Stimulated activated naive CD8-positive, alpha-beta T cell treated with anti-CD3 and anti-CD28 coated beads, Interleukin-15, amount 100 ng/mL, for 72 hours (primary cell): ENCODE results near the gene ABCG5.

Experiments
- ATAC-seq: fragments of 150-1000 bp; cut with Tn5 transposase; 2 replicates; pipeline ENCODE4 v1.10.0; 2021; ENCODE audit warnings: mild to moderate bottlenecking, moderate library complexity
- DNase-seq, 2 donors: peaks; one replicate each; pipeline ENCODE4 v3.0.0; 2021 to 2022
- H3K27ac Mint-ChIP-seq, 2 donors: one replicate each; pipeline ENCODE4 v1.8.0; 2022; ENCODE audit warnings: mild to moderate bottlenecking in 2 of 2, mixed read lengths in 2 of 2, moderate library complexity in 2 of 2
- H3K27me3 Mint-ChIP-seq: one replicate; pipeline ENCODE4 v1.8.0; 2022; ENCODE audit warnings: mixed read lengths
- H3K4me1 Mint-ChIP-seq: one replicate; pipeline ENCODE4 v1.8.0; 2022; ENCODE audit warnings: mild to moderate bottlenecking, mixed read lengths
- H3K4me3 Mint-ChIP-seq, 2 donors: one replicate each; pipeline ENCODE4 v1.8.0; 2022; ENCODE audit warnings: mild to moderate bottlenecking in 2 of 2, mixed read lengths in 2 of 2, moderate library complexity in 1 of 2
- H3K9me3 Mint-ChIP-seq, 2 donors: one replicate each; pipeline ENCODE4 v1.8.0; 2022; ENCODE audit warnings: mixed read lengths in 2 of 2

ABCG5 gene

DNA sequence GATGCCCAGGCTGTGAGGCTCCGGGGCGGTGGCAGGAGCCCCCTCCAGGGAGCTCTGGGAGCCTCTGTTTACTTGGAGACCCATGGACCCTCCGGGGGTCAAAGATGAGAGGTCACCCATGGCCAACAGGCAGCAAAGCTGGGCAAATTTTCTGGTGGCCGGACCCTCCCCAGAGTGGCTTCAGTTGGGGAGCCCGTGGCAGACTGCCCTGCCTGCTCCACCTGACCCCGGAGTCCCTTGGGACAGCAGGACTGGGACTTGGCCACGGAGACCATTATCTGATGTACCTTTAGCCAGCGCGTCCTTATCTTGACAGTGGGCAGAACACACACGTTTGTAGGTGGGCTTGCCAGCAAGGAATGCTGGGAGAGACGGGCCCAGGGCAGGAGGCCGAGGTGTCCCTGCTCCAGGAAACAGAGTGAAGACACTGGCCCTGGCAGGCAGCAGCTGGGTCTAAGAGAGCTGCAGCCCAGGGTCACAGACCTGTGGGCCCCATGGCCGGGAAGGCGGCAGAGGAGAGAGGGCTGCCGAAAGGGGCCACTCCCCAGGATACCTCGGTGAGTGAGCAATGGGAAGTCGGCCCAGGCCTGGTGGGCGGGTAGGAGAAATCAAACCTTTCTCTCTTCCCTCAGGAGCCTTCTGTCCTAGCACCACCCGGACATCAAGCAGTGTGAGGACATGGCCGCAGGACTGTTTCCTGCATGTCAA lies at the start of gene ABCG5, which contains the start of gene ABCG8:
Gene ABCG5 (minus strand): TSS at position 280 of the 708 bp plus-strand sequence. CDS start 160 bp downstream, at position 120.
Gene ABCG8 (plus strand): TSS at position 412 of the 708 bp plus-strand sequence. CDS start 83 bp downstream, at position 495.
- Mint-ChIP-seq H3K27ac (peak within 1 kb of the TSS in 1 of 2 donors; percentile 45), H3K4me1 (no peaks in the 10 kb centered on the region), H3K4me3 (no peak within 1 kb of the TSS), H3K27me3 (peaks cover 7% of the 10 kb centered on the region), H3K9me3 (no peaks in the 10 kb centered on the region)
- ATAC-seq (peak; percentile 26), DNase-seq (no peak)

- no peaks in the 10 kb centered on the region for H3K9me3 Mint-ChIP-seq
- H3K4me3 Mint-ChIP-seq = no peak overlapping the region
- no peaks in the 10 kb centered on the region for H3K27me3 Mint-ChIP-seq
- no peak overlapping the region for H3K27ac Mint-ChIP-seq
- ATAC-seq (no peak), DNase-seq (no peak)
- no peaks in the 10 kb centered on the region for H3K4me1 Mint-ChIP-seq
Measured at GRCh38 chr2:43887176-43887575, 48.5 kb upstream of the ABCG5 start.

DNA sequence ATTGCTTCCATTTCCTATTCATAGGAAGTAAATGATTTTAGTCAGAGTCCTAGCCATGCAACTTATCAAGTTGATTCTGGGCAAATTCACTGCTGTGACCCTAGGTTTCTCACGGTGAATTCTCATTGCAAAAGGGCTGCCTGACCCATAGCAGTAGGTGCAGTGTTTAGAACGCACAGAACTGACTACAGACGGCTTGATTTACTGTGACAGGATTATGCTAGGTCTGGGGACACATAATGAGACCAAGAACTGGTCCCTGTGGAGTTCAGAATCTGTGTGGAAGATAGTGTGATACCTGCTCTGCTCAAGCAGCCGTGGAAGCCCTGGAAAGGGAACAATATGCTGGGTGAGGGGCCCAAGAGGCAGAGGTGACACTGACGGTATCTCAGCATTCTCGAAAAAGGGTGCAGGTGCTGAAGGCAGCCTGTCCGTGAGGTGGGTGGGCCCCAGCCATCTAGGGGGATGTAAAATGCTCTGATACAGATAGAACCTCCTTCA lies 46.5 kb upstream of the ABCG5 start:
- ATAC-seq = no peak
- no peak overlapping the region for H3K4me3 Mint-ChIP-seq
- H3K9me3 Mint-ChIP-seq = no peaks in the 10 kb centered on the region
- no peaks in the 10 kb centered on the region for H3K4me1 Mint-ChIP-seq
- no peak for DNase-seq
- no peaks in the 10 kb centered on the region for H3K27me3 Mint-ChIP-seq
- peak overlapping the region in 1 of 2 donors; percentile 80 for H3K27ac Mint-ChIP-seq

DNA sequence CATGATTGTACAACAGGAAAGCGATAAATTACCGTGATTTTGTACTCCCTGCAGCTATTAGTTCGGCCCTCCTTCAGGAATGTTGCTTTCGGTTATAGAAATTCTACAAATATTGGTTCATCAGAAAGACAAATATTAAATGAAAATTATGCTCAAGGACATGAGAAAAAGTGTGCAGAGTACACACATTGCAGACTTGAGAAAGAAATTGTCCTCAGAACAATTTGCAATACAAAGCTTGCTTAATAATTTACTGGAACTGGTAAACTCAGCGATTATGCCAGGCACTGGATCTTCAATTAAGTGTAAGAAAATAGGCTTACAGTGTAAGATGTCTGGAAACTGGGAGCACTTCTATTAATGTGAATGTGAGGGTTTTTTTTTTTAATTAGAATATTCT lies 46.0 kb upstream of the ABCG5 start:
- Mint-ChIP-seq H3K27ac (no peak overlapping the region), H3K4me3 (no peak overlapping the region), H3K27me3 (no peaks in the 10 kb centered on the region), H3K4me1 (no peaks in the 10 kb centered on the region), H3K9me3 (no peaks in the 10 kb centered on the region)
- DNase-seq (no peak), ATAC-seq (no peak)

DNA sequence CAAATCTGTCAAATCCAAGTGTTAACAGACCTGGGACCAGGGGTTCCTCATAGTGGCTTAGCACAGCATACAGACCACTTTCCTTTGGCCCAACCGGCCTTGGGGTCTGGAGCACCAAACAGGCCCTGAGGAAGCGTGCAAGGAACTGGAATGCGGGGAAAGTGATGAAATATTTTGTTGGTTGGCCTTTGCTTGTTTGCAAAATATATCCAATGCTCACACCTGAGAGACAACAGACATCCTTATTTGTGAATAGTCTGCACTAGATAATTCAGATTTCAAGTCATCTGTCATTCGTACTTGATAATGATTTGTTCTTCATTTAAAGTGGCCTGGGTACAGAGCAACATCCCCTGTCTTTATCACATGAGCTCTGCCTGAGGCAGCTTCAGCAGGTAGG lies 43.7 kb upstream of the ABCG5 start:
- DNase-seq = no peak
- H3K4me3 Mint-ChIP-seq = no peak overlapping the region
- no peaks in the 10 kb centered on the region for H3K9me3 Mint-ChIP-seq
- ATAC-seq = no peak
- H3K27ac Mint-ChIP-seq = no peak overlapping the region
- H3K27me3 Mint-ChIP-seq = no peaks in the 10 kb centered on the region
- H3K4me1 Mint-ChIP-seq = peaks cover 8% of the 10 kb centered on the region

DNA sequence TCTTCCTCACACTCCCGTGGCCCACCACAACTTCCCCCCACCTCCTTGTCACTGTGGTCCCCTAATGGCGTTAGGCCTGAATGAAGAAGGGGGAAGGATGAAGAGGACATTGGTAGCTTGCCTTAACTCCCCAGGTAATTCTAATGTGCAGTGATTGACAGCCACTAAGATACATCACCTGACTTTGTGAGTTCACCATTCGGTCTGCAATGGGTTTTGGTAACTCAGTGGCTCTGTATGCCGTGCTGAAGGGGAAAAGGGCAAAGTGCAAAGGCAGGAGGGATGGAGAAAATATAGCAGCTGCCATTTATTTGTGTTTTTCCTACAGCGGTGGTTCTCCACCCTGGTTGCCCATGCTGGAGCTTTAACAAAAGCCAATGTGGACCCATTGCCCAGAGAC lies 42.3 kb upstream of the ABCG5 start:
- Mint-ChIP-seq H3K4me1 (peaks cover 8% of the 10 kb centered on the region), H3K27me3 (peaks cover 11% of the 10 kb centered on the region), H3K27ac (peak overlapping the region in 1 of 2 donors; percentile 8), H3K9me3 (no peaks in the 10 kb centered on the region), H3K4me3 (no peak overlapping the region)
- no peak for DNase-seq
- no peak for ATAC-seq

- no peak for DNase-seq
- peaks cover 8% of the 10 kb centered on the region for H3K4me1 Mint-ChIP-seq
- no peak for ATAC-seq
- no peak overlapping the region for H3K27ac Mint-ChIP-seq
- peaks cover 13% of the 10 kb centered on the region for H3K27me3 Mint-ChIP-seq
- H3K4me3 Mint-ChIP-seq = no peak overlapping the region
- no peaks in the 10 kb centered on the region for H3K9me3 Mint-ChIP-seq
Measured at GRCh38 chr2:43880471-43880870, 41.8 kb upstream of the ABCG5 start.

DNA sequence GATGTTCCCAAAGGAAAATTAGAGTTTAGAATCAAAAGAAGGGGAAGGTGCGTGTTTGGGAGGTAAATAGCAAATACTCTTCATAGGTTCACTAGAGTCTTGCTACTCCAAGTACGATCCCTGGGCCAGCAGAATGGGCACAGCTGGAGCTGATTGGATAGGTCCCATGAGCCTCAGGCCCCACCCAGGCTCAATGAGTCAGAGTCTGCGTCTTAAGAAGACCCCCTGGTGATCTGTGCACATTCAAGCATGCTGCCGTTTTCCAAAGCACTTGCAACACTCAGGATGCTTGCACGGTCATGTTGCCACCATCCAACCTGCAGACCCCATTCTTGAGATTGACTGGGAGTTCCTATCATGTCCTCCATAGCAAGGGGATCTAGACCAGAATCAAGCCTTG lies 40.6 kb upstream of the ABCG5 start:
- H3K9me3 Mint-ChIP-seq = no peaks in the 10 kb centered on the region
- no peak for DNase-seq
- H3K4me1 Mint-ChIP-seq = peaks cover 8% of the 10 kb centered on the region
- peaks cover 13% of the 10 kb centered on the region for H3K27me3 Mint-ChIP-seq
- peak overlapping the region in 1 of 2 donors; percentile 90 for H3K27ac Mint-ChIP-seq
- H3K4me3 Mint-ChIP-seq = no peak overlapping the region
- ATAC-seq = no peak

DNA sequence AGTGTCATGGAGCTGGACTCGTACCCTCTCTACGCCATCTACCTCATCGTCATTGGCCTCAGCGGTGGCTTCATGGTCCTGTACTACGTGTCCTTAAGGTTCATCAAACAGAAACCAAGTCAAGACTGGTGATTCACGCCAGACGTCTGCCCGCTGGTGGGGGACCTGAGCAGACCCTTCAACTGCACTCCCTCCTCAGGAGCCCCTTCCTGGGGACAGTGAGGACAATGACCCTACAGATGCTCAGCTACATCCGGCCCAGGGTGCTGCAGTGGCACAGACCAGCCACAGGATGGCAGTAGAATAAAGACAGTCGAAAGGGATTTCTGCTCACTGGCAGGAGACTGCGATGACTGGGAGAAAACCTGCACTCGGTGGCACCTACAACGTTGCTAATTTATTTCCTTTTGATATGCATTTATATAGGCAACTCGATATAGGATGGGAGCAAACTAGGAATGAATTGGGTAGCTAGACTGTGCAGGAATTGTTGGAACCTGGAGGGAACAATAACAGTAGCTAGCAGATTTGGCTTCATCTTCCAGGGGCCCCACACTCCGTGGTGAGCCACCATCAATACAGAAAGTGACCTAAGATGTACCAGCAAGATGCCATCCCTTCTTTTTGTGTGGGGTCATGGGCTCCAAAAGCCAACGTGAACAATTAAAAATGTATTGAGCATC lies 39.3 kb upstream of the ABCG5 start:
- DNase-seq (peak; percentile 69 to 71), ATAC-seq (peak; percentile 84)
- Mint-ChIP-seq H3K4me1 (peaks cover 8% of the 10 kb centered on the region), H3K27ac (no peak overlapping the region), H3K27me3 (peaks cover 23% of the 10 kb centered on the region), H3K4me3 (no peak overlapping the region), H3K9me3 (no peaks in the 10 kb centered on the region)

DNA sequence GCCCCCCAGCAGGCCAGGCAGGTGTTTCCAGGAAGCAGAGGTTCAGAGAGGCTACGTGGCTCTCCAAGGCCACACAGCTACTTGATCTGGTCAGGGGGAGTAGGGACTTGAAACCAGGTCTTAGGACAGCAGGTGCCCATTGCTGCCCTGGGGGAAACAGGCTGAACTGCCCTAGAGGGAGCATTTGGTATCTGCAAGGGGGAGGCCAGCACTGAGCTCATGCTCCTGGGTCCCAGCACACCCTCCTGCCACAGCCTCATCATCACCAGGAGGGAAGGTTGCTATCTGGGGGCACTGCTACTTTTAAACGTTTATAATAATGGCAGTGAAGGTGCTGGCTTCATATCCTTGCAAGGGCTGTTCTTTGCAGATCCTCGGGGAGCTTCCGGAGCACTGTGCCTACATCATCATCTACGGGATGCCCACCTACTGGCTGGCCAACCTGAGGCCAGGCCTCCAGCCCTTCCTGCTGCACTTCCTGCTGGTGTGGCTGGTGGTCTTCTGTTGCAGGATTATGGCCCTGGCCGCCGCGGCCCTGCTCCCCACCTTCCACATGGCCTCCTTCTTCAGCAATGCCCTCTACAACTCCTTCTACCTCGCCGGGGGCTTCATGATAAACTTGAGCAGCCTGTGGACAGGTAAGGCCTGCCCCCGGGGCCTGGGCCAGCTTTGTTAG lies 36.3 kb upstream of the ABCG5 start:
- peak overlapping the region in 1 of 2 donors; percentile 28 for H3K27ac Mint-ChIP-seq

DNA sequence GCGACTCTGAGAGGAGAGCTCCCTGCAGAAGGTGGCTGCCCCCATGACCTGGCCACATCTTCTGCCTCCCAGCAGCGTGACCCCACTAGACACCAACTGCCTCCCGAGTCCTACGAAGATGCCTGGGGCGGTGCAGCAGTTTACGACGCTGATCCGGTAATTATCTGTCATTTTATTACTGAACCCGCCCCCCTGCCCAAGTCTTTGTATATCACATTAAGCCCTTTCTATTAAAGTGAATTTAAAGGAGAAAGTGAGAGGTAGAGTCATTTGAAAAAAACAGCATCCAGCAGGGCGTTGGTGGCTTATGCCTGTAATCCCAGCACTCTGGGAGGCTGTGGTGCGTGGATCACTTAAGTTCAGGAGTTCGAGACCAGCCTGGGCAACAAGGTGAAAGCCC lies 33.5 kb upstream of the ABCG5 start:
- no peak overlapping the region for H3K4me3 Mint-ChIP-seq
- DNase-seq = no peak
- no peak for ATAC-seq
- H3K9me3 Mint-ChIP-seq = no peaks in the 10 kb centered on the region
- H3K4me1 Mint-ChIP-seq = no peaks in the 10 kb centered on the region
- H3K27me3 Mint-ChIP-seq = peaks cover 76% of the 10 kb centered on the region
- H3K27ac Mint-ChIP-seq = no peak overlapping the region

More for the DNA sequence above, 36.3 kb upstream of the ABCG5 start:
- no peak for DNase-seq
- ATAC-seq = no peak
- Mint-ChIP-seq H3K9me3 (no peaks in the 10 kb centered on the region), H3K4me1 (peaks cover 8% of the 10 kb centered on the region), H3K27me3 (peaks cover 49% of the 10 kb centered on the region), H3K4me3 (no peak overlapping the region)

DNA sequence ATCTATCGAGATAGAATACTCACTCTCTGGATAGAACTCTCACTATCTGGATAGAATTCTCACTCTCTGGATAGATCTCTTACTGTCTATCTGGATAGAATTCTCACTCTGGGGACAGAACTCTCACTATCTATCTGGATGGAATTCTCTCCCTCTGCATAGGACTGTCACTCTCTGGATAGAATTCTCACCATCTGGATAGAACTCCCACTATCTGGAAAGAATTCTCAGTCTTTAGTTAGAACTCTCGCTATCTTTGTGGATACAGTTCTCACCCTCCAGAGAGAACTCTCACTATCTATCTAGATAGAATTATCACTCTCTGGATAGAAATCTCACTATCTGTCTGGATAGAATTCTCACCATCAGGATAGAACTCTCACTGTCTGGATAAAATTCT lies 16.7 kb upstream of the ABCG5 start:
- H3K9me3 Mint-ChIP-seq = no peaks in the 10 kb centered on the region
- DNase-seq = no peak
- H3K27ac Mint-ChIP-seq = no peak overlapping the region
- H3K4me3 Mint-ChIP-seq = no peak overlapping the region
- ATAC-seq = no peak
- H3K27me3 Mint-ChIP-seq = peaks cover 75% of the 10 kb centered on the region
- no peaks in the 10 kb centered on the region for H3K4me1 Mint-ChIP-seq

- no peak overlapping the region for H3K27ac Mint-ChIP-seq
- no peak overlapping the region for H3K4me3 Mint-ChIP-seq
- DNase-seq (no peak), ATAC-seq (no peak)
- peaks cover 69% of the 10 kb centered on the region for H3K27me3 Mint-ChIP-seq
- H3K9me3 Mint-ChIP-seq = no peaks in the 10 kb centered on the region
- no peaks in the 10 kb centered on the region for H3K4me1 Mint-ChIP-seq
Measured at GRCh38 chr2:43854671-43855070, 16.0 kb upstream of the ABCG5 start.

- peaks cover 56% of the 10 kb centered on the region for H3K27me3 Mint-ChIP-seq
- ATAC-seq (no peak), DNase-seq (no peak)
- H3K4me3 Mint-ChIP-seq = no peak overlapping the region
- no peaks in the 10 kb centered on the region for H3K4me1 Mint-ChIP-seq
- H3K27ac Mint-ChIP-seq = peak overlapping the region in 1 of 2 donors; percentile 8
- H3K9me3 Mint-ChIP-seq = no peaks in the 10 kb centered on the region
Measured at GRCh38 chr2:43853141-43854081, 14.8 kb upstream of the ABCG5 start.

DNA sequence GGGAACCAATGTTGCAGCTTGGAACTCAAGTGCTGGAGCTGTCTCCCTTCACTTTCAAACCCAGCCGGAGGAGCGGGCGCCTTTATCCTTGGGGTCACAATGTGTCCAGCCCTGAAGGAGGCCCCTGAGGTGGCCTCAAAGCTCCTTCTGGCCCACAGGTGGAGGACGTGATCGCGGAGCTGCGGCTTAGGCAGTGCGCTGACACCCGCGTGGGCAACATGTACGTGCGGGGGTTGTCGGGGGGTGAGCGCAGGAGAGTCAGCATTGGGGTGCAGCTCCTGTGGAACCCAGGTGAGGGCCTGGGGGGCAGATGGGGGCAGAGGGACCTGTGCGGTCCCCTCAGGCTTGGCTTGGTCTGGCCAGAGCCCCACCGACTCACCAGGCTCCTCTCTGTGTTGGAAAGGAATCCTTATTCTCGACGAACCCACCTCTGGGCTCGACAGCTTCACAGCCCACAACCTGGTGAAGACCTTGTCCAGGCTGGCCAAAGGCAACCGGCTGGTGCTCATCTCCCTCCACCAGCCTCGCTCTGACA lies 13.6 kb upstream of the ABCG5 start:
- Mint-ChIP-seq H3K27me3 (peaks cover 45% of the 10 kb centered on the region), H3K4me3 (no peak overlapping the region), H3K27ac (no peak overlapping the region), H3K4me1 (no peaks in the 10 kb centered on the region), H3K9me3 (no peaks in the 10 kb centered on the region)
- peak; percentile 23 for ATAC-seq
- no peak for DNase-seq
